CD8-positive, alpha-beta memory T cell (primary cell): ENCODE data around the gene GINS2. TPM values are rescaled to one million over a fixed set of nuclear protein-coding genes. Genes with fewer than 3 reads are reported as not detected.

ENCODE experiments used
- CTCF ChIA-PET: fragments of 350-600 bp; sonication (Branson Sonifier 250); formaldehyde crosslinking; loops from one replicate; lab custom pipeline; 2021; ENCODE audit warnings: antibody characterized with exemption; lab: Charles Lee
- POLR2A ChIA-PET: fragments of 350-600 bp; sonication (Branson Sonifier 250); formaldehyde crosslinking; loops from one replicate; lab custom pipeline; 2021; ENCODE audit warnings: antibody characterized with exemption; lab: Charles Lee
- DNase-seq, 5 donors: peaks; one replicate each; pipeline versions ENCODE4 v3.0.0 to v3.0.0-alpha.2; 2020 to 2022; ENCODE audit warnings: mixed read lengths in 1 of 5
- H3K27ac ChIP-seq: one replicate; pipeline ENCODE4 v1.7.0; 2013; ENCODE audit warnings: low read depth, mild to moderate bottlenecking, low read length, moderate library complexity
- H3K27me3 ChIP-seq: 2 replicates; pipeline ENCODE4 v1.7.0; 2013; ENCODE audit warnings: low read length, mild to moderate bottlenecking; ENCODE audit not compliant: insufficient read depth, poor library complexity, severe bottlenecking
- H3K36me3 ChIP-seq: 2 replicates; pipeline ENCODE4 v1.7.0; 2013; ENCODE audit warnings: mild to moderate bottlenecking, low read length, moderate library complexity; ENCODE audit not compliant: insufficient read depth
- H3K4me1 ChIP-seq: 2 replicates; pipeline ENCODE4 v1.7.0; 2013; ENCODE audit warnings: mild to moderate bottlenecking, low read length, moderate library complexity; ENCODE audit not compliant: insufficient read depth
- H3K4me3 ChIP-seq: 2 replicates; pipeline ENCODE4 v1.7.0; 2013; ENCODE audit warnings: mild to moderate bottlenecking, low read length
- H3K9me3 ChIP-seq: 2 replicates; pipeline ENCODE4 v1.7.0; 2013; ENCODE audit warnings: mild to moderate bottlenecking, low read length
- H3K27ac Mint-ChIP-seq, 8 donors: one replicate each; pipeline ENCODE4 v1.8.0; 2020 to 2021; ENCODE audit warnings: mixed read lengths in 8 of 8, mild to moderate bottlenecking in 6 of 8, inconsistent platforms in 3 of 8, moderate library complexity in 3 of 8
- H3K27me3 Mint-ChIP-seq, 2 donors: one replicate each; pipeline ENCODE4 v1.8.0; 2020 to 2021; ENCODE audit warnings: mixed read lengths in 2 of 2, mild to moderate bottlenecking in 1 of 2, moderate library complexity in 1 of 2
- H3K36me3 Mint-ChIP-seq, 3 donors: one replicate each; pipeline ENCODE4 v1.8.0; 2020 to 2021; ENCODE audit warnings: mixed read lengths in 3 of 3, inconsistent platforms in 1 of 3, mild to moderate bottlenecking in 1 of 3
- H3K4me1 Mint-ChIP-seq, 3 donors: one replicate each; pipeline ENCODE4 v1.8.0; 2020 to 2021; ENCODE audit warnings: mixed read lengths in 3 of 3, inconsistent platforms in 1 of 3, mild to moderate bottlenecking in 1 of 3
- H3K4me3 Mint-ChIP-seq, 7 donors: one replicate each; pipeline ENCODE4 v1.8.0; 2020 to 2021; ENCODE audit warnings: mixed read lengths in 7 of 7, mild to moderate bottlenecking in 6 of 7, moderate library complexity in 4 of 7, inconsistent platforms in 2 of 7
- H3K9me3 Mint-ChIP-seq, 5 donors: one replicate each; pipeline ENCODE4 v1.8.0; 2020 to 2022; ENCODE audit warnings: mixed read lengths in 5 of 5, mild to moderate bottlenecking in 3 of 5, moderate library complexity in 2 of 5, inconsistent platforms in 1 of 5
- polyA plus RNA-seq: library from polyadenylated mRNA; unstranded; fragments of 300-500 nt; fragmentation: Illumina TruSeq; gene quantifications from one replicate; pipeline ENCODE4 v1.2.3, GENCODE V29; 2021
- total RNA-seq, 2 experiments: library from RNA; stranded (reverse); gene quantifications; one replicate each; pipeline ENCODE4 v1.2.3, GENCODE V29; 2021

Gene GINS2
- total and polyA plus RNA-seq, 3 experiments from 2014 or later: 0.09 to 68.7 (median 68.6) TPM

GRCh38 chr16:85683363-85683762 lies 5.4 kb downstream of the GINS2 start:
- no peaks in the 10 kb centered on the region for H3K9me3 ChIP-seq
- H3K4me3 ChIP-seq: no peak overlapping the region
- no peaks in the 10 kb centered on the region for H3K36me3 Mint-ChIP-seq
- DNase-seq: no peak
- H3K4me1 Mint-ChIP-seq: peaks cover 9 to 19% (median 12%) of the 10 kb centered on the region in 3 donors
- no peaks in the 10 kb centered on the region for H3K9me3 Mint-ChIP-seq
- peak overlapping the region in 2 of 7 donors; percentile 48 to 55 for H3K4me3 Mint-ChIP-seq
- H3K4me1 ChIP-seq: no peaks in the 10 kb centered on the region
- POLR2A ChIA-PET: no interaction called here
- H3K27me3 Mint-ChIP-seq: no peaks in the 10 kb centered on the region
- CTCF ChIA-PET: interaction anchor here (1.4 kb wide), 1 partner anchor 34 kb away, joined by 5 read pairs; no protein-coding TSS in a partner anchor
- no peaks in the 10 kb centered on the region for H3K27me3 ChIP-seq
- H3K36me3 ChIP-seq: no peaks in the 10 kb centered on the region
- no peak overlapping the region for H3K27ac ChIP-seq
- peak overlapping the region in 3 of 8 donors; percentile 53 to 90 (median 61) for H3K27ac Mint-ChIP-seq

GRCh38 chr16:85682516-85682915 lies 6.2 kb downstream of the GINS2 start:
- Histone ChIP-seq H3K9me3 (no peaks in the 10 kb centered on the region), H3K36me3 (no peaks in the 10 kb centered on the region), H3K27me3 (no peaks in the 10 kb centered on the region), H3K4me1 (no peaks in the 10 kb centered on the region), H3K27ac (no peak overlapping the region), H3K4me3 (no peak overlapping the region)
- Mint-ChIP-seq H3K36me3 (no peaks in the 10 kb centered on the region), H3K4me1 (peaks cover 9 to 17% (median 12%) of the 10 kb centered on the region in 3 donors), H3K9me3 (no peaks in the 10 kb centered on the region), H3K27ac (no peak overlapping the region), H3K4me3 (peak overlapping the region in 1 of 7 donors; percentile 18), H3K27me3 (no peaks in the 10 kb centered on the region)
- ChIA-PET POLR2A (no interaction called here), CTCF (interaction anchor here (0.6 to 1.4 kb wide), 2 partner anchors 9 to 35 kb away, joined by 3 to 5 read pairs; no protein-coding TSS in a partner anchor)
- no peak for DNase-seq

- ChIA-PET CTCF (interaction anchor here (1.0 kb wide), 1 partner anchor 79 kb away, joined by 3 read pairs; no protein-coding TSS in a partner anchor), POLR2A (no interaction called here)
- no peaks in the 10 kb centered on the region for H3K27me3 Mint-ChIP-seq
- H3K4me3 Mint-ChIP-seq: no peak overlapping the region
- Histone ChIP-seq H3K27me3 (no peaks in the 10 kb centered on the region), H3K9me3 (no peaks in the 10 kb centered on the region), H3K36me3 (no peaks in the 10 kb centered on the region), H3K4me3 (no peak overlapping the region), H3K27ac (no peak overlapping the region), H3K4me1 (no peaks in the 10 kb centered on the region)
- DNase-seq: no peak
- H3K9me3 Mint-ChIP-seq: no peaks in the 10 kb centered on the region
- H3K36me3 Mint-ChIP-seq: peaks cover 0 to 4% (median 0%) of the 10 kb centered on the region in 3 donors
- peak overlapping the region in 1 of 8 donors; percentile 18 for H3K27ac Mint-ChIP-seq
- H3K4me1 Mint-ChIP-seq: peaks cover 6 to 11% (median 6%) of the 10 kb centered on the region in 3 donors
Measured at GRCh38 chr16:85681255-85681654, 7.5 kb downstream of the GINS2 start.

- H3K27me3 Mint-ChIP-seq: no peaks in the 10 kb centered on the region
- POLR2A ChIA-PET: no interaction called here
- H3K27ac Mint-ChIP-seq: peak overlapping the region in 6 of 8 donors; percentile 2 to 63 (median 45)
- H3K27ac ChIP-seq: no peak overlapping the region
- H3K36me3 ChIP-seq: peaks cover 2% of the 10 kb centered on the region
- H3K9me3 Mint-ChIP-seq: no peaks in the 10 kb centered on the region
- CTCF ChIA-PET: interaction anchor here (0.8 to 1.0 kb wide), 2 partner anchors 37 to 79 kb away, joined by 3 to 4 read pairs; no protein-coding TSS in a partner anchor
- H3K4me1 Mint-ChIP-seq: peaks cover 6 to 11% (median 6%) of the 10 kb centered on the region in 3 donors
- H3K36me3 Mint-ChIP-seq: peaks cover 0 to 10% (median 0%) of the 10 kb centered on the region in 3 donors
- no peak overlapping the region for H3K4me3 ChIP-seq
- no peak for DNase-seq
- no peaks in the 10 kb centered on the region for H3K9me3 ChIP-seq
- no peaks in the 10 kb centered on the region for H3K4me1 ChIP-seq
- H3K4me3 Mint-ChIP-seq: peak overlapping the region in 6 of 7 donors; percentile 15 to 76 (median 56)
- H3K27me3 ChIP-seq: no peaks in the 10 kb centered on the region
Measured at GRCh38 chr16:85680352-85680944, 8.3 kb downstream of the GINS2 start.

- peaks cover 6 to 11% (median 6%) of the 10 kb centered on the region in 3 donors for H3K4me1 Mint-ChIP-seq
Measured at GRCh38 chr16:85679870-85680269, 8.9 kb downstream of the GINS2 start.

GRCh38 chr16:85678821-85679220 lies 9.9 kb downstream of the GINS2 start:
- peaks cover 0 to 26% (median 4%) of the 10 kb centered on the region in 3 donors for H3K36me3 Mint-ChIP-seq

More at GRCh38 chr16:85679870-85680269, 8.9 kb downstream of the GINS2 start:
- CTCF ChIA-PET: no interaction called here
- peak overlapping the region in 6 of 8 donors; percentile 6 to 66 (median 37) for H3K27ac Mint-ChIP-seq
- no peaks in the 10 kb centered on the region for H3K9me3 Mint-ChIP-seq
- Histone ChIP-seq H3K4me1 (no peaks in the 10 kb centered on the region), H3K4me3 (no peak overlapping the region), H3K36me3 (peaks cover 4% of the 10 kb centered on the region), H3K27ac (no peak overlapping the region), H3K9me3 (no peaks in the 10 kb centered on the region), H3K27me3 (no peaks in the 10 kb centered on the region)
- H3K27me3 Mint-ChIP-seq: no peaks in the 10 kb centered on the region
- POLR2A ChIA-PET: no interaction called here
- H3K36me3 Mint-ChIP-seq: peaks cover 0 to 15% (median 1%) of the 10 kb centered on the region in 3 donors
- peak overlapping the region in 1 of 7 donors; percentile 2 for H3K4me3 Mint-ChIP-seq
- DNase-seq: no peak

GRCh38 chr16:85678016-85678415 lies 10.7 kb downstream of the GINS2 start:
- DNase-seq: no peak
- Histone ChIP-seq H3K4me1 (no peaks in the 10 kb centered on the region), H3K4me3 (no peak overlapping the region), H3K27me3 (no peaks in the 10 kb centered on the region), H3K9me3 (no peaks in the 10 kb centered on the region), H3K27ac (no peak overlapping the region), H3K36me3 (peaks cover 4% of the 10 kb centered on the region)
- Mint-ChIP-seq H3K4me3 (no peak overlapping the region), H3K36me3 (peaks cover 0 to 33% (median 4%) of the 10 kb centered on the region in 3 donors), H3K27me3 (no peaks in the 10 kb centered on the region), H3K4me1 (peaks cover 6 to 14% (median 6%) of the 10 kb centered on the region in 3 donors), H3K27ac (peak overlapping the region in 1 of 8 donors; percentile 84), H3K9me3 (no peaks in the 10 kb centered on the region)
- CTCF ChIA-PET: interaction anchor here (1.2 kb wide), 1 partner anchor 62 kb away, joined by 4 read pairs; no protein-coding TSS in a partner anchor
- POLR2A ChIA-PET: no interaction called here

More at GRCh38 chr16:85678821-85679220, 9.9 kb downstream of the GINS2 start:
- Histone ChIP-seq H3K9me3 (no peaks in the 10 kb centered on the region), H3K36me3 (peaks cover 4% of the 10 kb centered on the region), H3K27ac (no peak overlapping the region), H3K4me1 (no peaks in the 10 kb centered on the region), H3K27me3 (no peaks in the 10 kb centered on the region), H3K4me3 (no peak overlapping the region)
- no peak for DNase-seq
- no peaks in the 10 kb centered on the region for H3K9me3 Mint-ChIP-seq
- no peaks in the 10 kb centered on the region for H3K27me3 Mint-ChIP-seq
- H3K4me1 Mint-ChIP-seq: peaks cover 6 to 14% (median 6%) of the 10 kb centered on the region in 3 donors
- POLR2A ChIA-PET: no interaction called here
- CTCF ChIA-PET: interaction anchor here (1.2 kb wide), 1 partner anchor 63 kb away, joined by 4 read pairs; no protein-coding TSS in a partner anchor
- peak overlapping the region in 1 of 8 donors; percentile 46 for H3K27ac Mint-ChIP-seq
- H3K4me3 Mint-ChIP-seq: no peak overlapping the region

GRCh38 chr16:85677383-85677967 lies 11.3 kb downstream of the GINS2 start:
- H3K27me3 Mint-ChIP-seq: no peaks in the 10 kb centered on the region
- H3K9me3 Mint-ChIP-seq: no peaks in the 10 kb centered on the region
- no peak for DNase-seq
- H3K4me1 ChIP-seq: no peaks in the 10 kb centered on the region
- peak overlapping the region in 2 of 8 donors; percentile 29 to 80 for H3K27ac Mint-ChIP-seq
- peaks cover 6 to 14% (median 6%) of the 10 kb centered on the region in 3 donors for H3K4me1 Mint-ChIP-seq
- H3K4me3 Mint-ChIP-seq: no peak overlapping the region
- ChIA-PET CTCF (no interaction called here), POLR2A (no interaction called here)
- peaks cover 4% of the 10 kb centered on the region for H3K36me3 ChIP-seq
- H3K4me3 ChIP-seq: no peak overlapping the region
- no peaks in the 10 kb centered on the region for H3K27me3 ChIP-seq
- H3K27ac ChIP-seq: no peak overlapping the region
- peaks cover 0 to 38% (median 6%) of the 10 kb centered on the region in 3 donors for H3K36me3 Mint-ChIP-seq
- H3K9me3 ChIP-seq: no peaks in the 10 kb centered on the region
